CD4-positive, alpha-beta T cell treated with Interleukin-6 at 100 ng/mL for 8 hours (primary cell): Measurements from ENCODE around the gene MOB2.

ENCODE experiments used
- DNase-seq: peaks from one replicate; pipeline ENCODE4 v3.0.0-alpha.2; 2020; ENCODE audit warnings: mixed read lengths, low spot score

MOB2 gene

GRCh38 chr11:1485504-1485885 lies 1.1 kb downstream of the MOB2 start:
- DNase-seq = no peak

GRCh38 chr11:1484695-1485503 lies 1.7 kb downstream of the MOB2 start:
- no peak for DNase-seq

- DNase-seq = no peak
Observed at GRCh38 chr11:1484061-1484671, 2.4 kb downstream of the MOB2 start.

GRCh38 chr11:1483445-1483961 lies 3.1 kb downstream of the MOB2 start:
- DNase-seq = no peak

- no peak for DNase-seq
Observed at GRCh38 chr11:1482581-1483444, 3.8 kb downstream of the MOB2 start.

- no peak for DNase-seq
Observed at GRCh38 chr11:1481861-1482441, 4.6 kb downstream of the MOB2 start.

- DNase-seq = no peak
Observed at GRCh38 chr11:1481483-1481825, 5.1 kb downstream of the MOB2 start.

- no peak for DNase-seq
Observed at GRCh38 chr11:1480555-1481482, 5.8 kb downstream of the MOB2 start.

- DNase-seq = no peak
Observed at GRCh38 chr11:1480191-1480554, 6.4 kb downstream of the MOB2 start.

- no peak for DNase-seq
Observed at GRCh38 chr11:1479678-1480118, 6.9 kb downstream of the MOB2 start.

GRCh38 chr11:1479006-1479677 lies 7.4 kb downstream of the MOB2 start:
- DNase-seq = no peak

- DNase-seq = no peak
Observed at GRCh38 chr11:1478544-1478943, 8.0 kb downstream of the MOB2 start.

- no peak for DNase-seq
Observed at GRCh38 chr11:1478011-1478410, 8.6 kb downstream of the MOB2 start.

GRCh38 chr11:1476940-1477736 lies 9.4 kb downstream of the MOB2 start:
- no peak for DNase-seq

GRCh38 chr11:1475841-1476240 lies 10.7 kb downstream of the MOB2 start:
- no peak for DNase-seq

GRCh38 chr11:1473786-1474185 lies 12.8 kb downstream of the MOB2 start:
- no peak for DNase-seq

- no peak for DNase-seq
Observed at GRCh38 chr11:1473011-1473628, 13.5 kb downstream of the MOB2 start.

GRCh38 chr11:1472180-1473005 lies 14.2 kb downstream of the MOB2 start:
- no peak for DNase-seq
